GM12878 (cell line): Measurements from ENCODE around the gene GPR158. TPM values are rescaled to one million over a fixed set of nuclear protein-coding genes. Genes with fewer than 3 reads are reported as not detected.

Experiments
- ATAC-seq: fragments of 200-7000 bp; cut with Tn5 transposase; 3 replicates; pipeline ENCODE4 v1.9.1; 2020; ENCODE audit warnings: mild to moderate bottlenecking, moderate library complexity
- BruUV-seq: library from RNA; stranded (reverse); fragments of 400-500 nt; replicated peaks from 2 replicates; lab custom pipeline; 2021; lab: Mats Ljungman, UMichigan
- CTCF ChIA-PET: fragments of 300-600 bp; sonication (Branson Sonifier 250); formaldehyde crosslinking; extraction: SDS; loops from one replicate; lab custom pipeline; 2021; ENCODE audit warnings: inconsistent platforms; lab: Yijun Ruan, JAX
- POLR2A ChIA-PET: fragments of 350-600 bp; formaldehyde crosslinking; extraction: SDS; loops from one replicate; lab custom pipeline; 2021; ENCODE audit warnings: inconsistent platforms; lab: Charles Lee
- RAD21 ChIA-PET: fragments of 300-600 bp; sonication (Branson Sonifier 250); formaldehyde crosslinking; loops from one replicate; lab custom pipeline; 2023; ENCODE audit warnings: antibody characterized with exemption; ENCODE audit not compliant: unreplicated experiment; lab: Charles Lee
- SMC1A ChIA-PET: fragments of 300-600 bp; sonication (Branson Sonifier 250); formaldehyde crosslinking; loops from one replicate; lab custom pipeline; 2023; ENCODE audit not compliant: unreplicated experiment, uncharacterized antibody; lab: Charles Lee
- DNase-seq: peaks from one replicate; pipeline ENCODE4 v3.0.0-alpha.2; 2011; ENCODE audit warnings: low read depth, low spot score
- FAIRE-seq: peaks from 3 replicates; lab custom pipeline; 2011; peaks lifted over from hg19 to GRCh38; lab: Jason Lieb, UNC
- H2AFZ ChIP-seq: 2 replicates; pipeline ENCODE4 v1.6.0; 2011; ENCODE audit warnings: low read depth, low read length, control low read depth; ENCODE audit not compliant: control insufficient read depth
- H3K27ac ChIP-seq: 2 replicates; pipeline ENCODE4 v1.5.1; 2011; ENCODE audit warnings: control low read depth; ENCODE audit not compliant: control insufficient read depth, insufficient read depth
- H3K27me3 ChIP-seq, 2 experiments: replicated peaks in 1 of 2; 2 replicates each; pipeline versions ENCODE4 v1.6.0 to v1.6.1; 2011; ENCODE audit warnings: low read length in 1 of 2; ENCODE audit not compliant: control insufficient read depth in 2 of 2, insufficient read depth in 2 of 2
- H3K36me3 ChIP-seq, 2 experiments: 2 replicates each; pipeline ENCODE4 v1.5.1; 2011; ENCODE audit warnings: low read length in 1 of 2; ENCODE audit not compliant: control insufficient read depth in 2 of 2, insufficient read depth in 2 of 2
- H3K4me1 ChIP-seq: 2 replicates; pipeline ENCODE4 v1.6.1; 2011; ENCODE audit warnings: mild to moderate bottlenecking, low read length, moderate library complexity, mixed read lengths; ENCODE audit not compliant: control insufficient read depth, insufficient read depth
- H3K4me2 ChIP-seq: 2 replicates; pipeline ENCODE4 v1.6.0; 2011; ENCODE audit warnings: control low read depth; ENCODE audit not compliant: control insufficient read depth, insufficient read depth
- H3K4me3 ChIP-seq: fragments of 200-600 bp; sonication (generic); 2 replicates; pipeline ENCODE4 v1.5.1; 2016
- H3K79me2 ChIP-seq: 2 replicates; pipeline ENCODE4 v1.6.0; 2011; ENCODE audit warnings: low read length; ENCODE audit not compliant: control insufficient read depth, insufficient read depth
- H3K9ac ChIP-seq: 2 replicates; pipeline ENCODE4 v1.8.0; 2011; ENCODE audit warnings: low read length, control low read depth, mixed read lengths; ENCODE audit not compliant: control insufficient read depth, insufficient read depth
- H3K9me3 ChIP-seq: replicated peaks from 3 replicates; pipeline ENCODE4 v1.5.1; 2011; ENCODE audit warnings: mild to moderate bottlenecking, low read length; ENCODE audit not compliant: control insufficient read depth, insufficient read depth
- H4K20me1 ChIP-seq: 2 replicates; pipeline ENCODE4 v1.6.0; 2011; ENCODE audit not compliant: control insufficient read depth, insufficient read depth
- BCL3 ChIP-seq: IDR thresholded peaks from 2 replicates; pipeline ENCODE4 v1.6.1; 2011; ENCODE audit warnings: borderline replicate concordance, low read depth, mild to moderate bottlenecking, moderate library complexity, low read length; ENCODE audit not compliant: insufficient read depth, poor library complexity, severe bottlenecking
- CHD2 ChIP-seq: IDR thresholded peaks from 2 replicates; pipeline ENCODE4 v1.6.1; 2011; ENCODE audit warnings: low read depth, low read length, improper control_type of control experiment, borderline replicate concordance
- EED ChIP-seq: sonication (generic); IDR thresholded peaks from 2 replicates; pipeline ENCODE4 v1.6.1; 2016; ENCODE audit warnings: antibody characterized with exemption, low read depth
- LARP7 ChIP-seq: fragments of 450-650 bp; IDR thresholded peaks from 2 replicates; pipeline ENCODE4 v1.6.1; 2017; ENCODE audit warnings: mild to moderate bottlenecking
- RB1 ChIP-seq: fragments of 450-650 bp; formaldehyde crosslinking; IDR thresholded peaks from 2 replicates; pipeline ENCODE4 v1.6.1; 2017; ENCODE audit warnings: mild to moderate bottlenecking, borderline replicate concordance
- RCOR1 ChIP-seq: conservative IDR thresholded peaks from 2 replicates; pipeline ENCODE4 v1.6.1; 2012; ENCODE audit warnings: low read depth, low read length, improper control_type of control experiment
- RELA ChIP-seq: fragments of 450-650 bp; IDR thresholded peaks from 2 replicates; pipeline ENCODE4 v1.8.0; 2014; ENCODE audit warnings: borderline replicate concordance; ENCODE audit not compliant: partially characterized antibody
- SMAD1 ChIP-seq: fragments of 450-650 bp; IDR thresholded peaks from 2 replicates; pipeline ENCODE4 v1.6.1; 2018; ENCODE audit warnings: mild to moderate bottlenecking, low read depth; ENCODE audit not compliant: partially characterized antibody
- STAT3 ChIP-seq: IDR thresholded peaks from 2 replicates; pipeline ENCODE4 v1.6.1; 2011; ENCODE audit warnings: low read depth, low read length, improper control_type of control experiment
- ZNF274 ChIP-seq: IDR thresholded peaks from one replicate; pipeline ENCODE4 v1.8.0; 2011; ENCODE audit not compliant: insufficient read length, insufficient read depth
- WGBS: methylation state at CpG from one replicate; pipeline ENCODE4 v1.1.6; 2016; ENCODE audit warnings: low lambda C conversion rate; ENCODE audit not compliant: insufficient replicate concordance, insufficient coverage; ENCODE audit errors: missing lambda C conversion rate; 5-methylcytosine and 5-hydroxymethylcytosine counted together
- in situ Hi-C: fragments of 300-500 bp; cut with MboI; formaldehyde crosslinking; loops from 9 replicates; pipeline ENCODE4 v1.14.3; 2018; ENCODE audit warnings: mixed read lengths
- intact Hi-C: fragments of 100-400 bp; cut with micrococcal nuclease; formaldehyde crosslinking; loops from one replicate; pipeline ENCODE4 v1.14.2; 2022; ENCODE audit not compliant: unreplicated experiment
- polyA plus RNA-seq, 11 experiments: library from polyadenylated mRNA; depleted of rRNA in 4 of 11; unstranded in 6 of 11; stranded (reverse) in 5 of 11; fragments of >200 nt; fragmentation: Nextera tagmentation in 4 of 11; fragmentation: Illumina TruSeq in 1 of 11; extraction: Ambion mirVana in 4 of 11; extraction: Trizol in 1 of 11; gene quantifications; 1 replicate in 1 of 11; 2 replicates in 10 of 11; pipeline versions ENCODE4 v1.2.1 to v1.2.3, GENCODE V29; 2011 to 2016; ENCODE audit warnings: inconsistent platforms in 2 of 11, missing spikeins in 2 of 11, low read depth in 1 of 11
- total RNA-seq, 4 experiments: library from RNA; depleted of rRNA in 3 of 4; stranded (reverse); fragments of >200 nt in 3 of 4; fragmentation: Illumina TruSeq in 1 of 4; extraction: Trizol in 1 of 4; gene quantifications; 2 replicates each; pipeline versions ENCODE4 v1.2.1 to v1.2.3, GENCODE V29; 2013 to 2021

The GPR158 gene
- total and polyA plus RNA-seq, 10 of the 15 experiments (the other 5 are each of a cell fraction or from before 2014, with no cell fraction given), result not detected

DNA sequence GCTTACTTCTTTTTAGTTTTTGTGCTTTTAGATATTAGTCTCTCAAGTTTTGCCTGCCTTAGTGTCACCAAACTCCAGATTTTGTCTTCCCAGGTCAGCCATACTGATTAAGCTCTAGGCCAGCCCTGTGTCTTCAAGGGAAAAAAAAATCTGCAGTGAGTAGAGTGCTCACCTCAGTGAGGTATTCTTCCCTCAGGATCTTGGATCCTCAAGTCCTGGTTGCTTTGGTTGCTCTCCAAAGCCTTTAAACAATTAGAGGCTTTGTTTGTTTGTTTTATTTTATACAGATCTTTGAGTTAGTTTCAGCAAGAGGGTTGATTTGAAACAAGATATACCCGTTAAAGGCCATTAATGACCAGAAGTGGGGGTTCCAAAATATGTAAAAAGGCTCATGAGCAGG is 165.2 kb downstream of the GPR158 start (continued):
- no peak for TF ChIP-seq SMAD1
- no peak for TF ChIP-seq RB1
- TF ChIP-seq, all 136 proteins: peak for 0

DNA sequence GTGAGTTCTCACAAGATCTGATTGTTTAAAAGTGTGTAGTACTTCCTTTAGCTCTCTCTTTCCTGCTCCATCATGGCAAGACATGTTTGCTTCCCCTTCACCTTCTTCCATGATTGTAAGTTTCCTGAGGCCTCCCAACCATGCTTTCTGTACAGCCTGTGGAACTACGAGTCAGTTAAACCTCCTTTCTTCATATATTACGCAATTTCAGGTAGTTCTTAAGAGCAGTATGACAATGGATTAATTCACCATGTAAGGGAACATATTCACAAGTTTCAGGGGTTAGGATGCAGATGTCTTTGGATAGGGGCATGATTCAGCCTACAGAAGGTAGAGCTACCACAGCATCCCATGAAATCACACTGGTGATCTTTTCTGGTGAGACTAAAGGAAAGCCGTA is 174.7 kb downstream of the GPR158 start:
- no TSS peak for BruUV-seq
- POLR2A ChIA-PET, result no interaction called here

More for the DNA sequence above, 174.7 kb downstream of the GPR158 start:
- no peak overlapping the region for H3K4me3 ChIP-seq
- intact Hi-C loops, result no loop called here
- no peak overlapping the region for H3K4me2 ChIP-seq
- no peaks in the 10 kb centered on the region for H3K9me3 ChIP-seq
- ChIA-PET CTCF (no interaction called here), RAD21 (no interaction called here), SMC1A (no interaction called here)
- DNase-seq, result no peak
- no peaks in the 10 kb centered on the region for H3K27me3 ChIP-seq
- no peak for TF ChIP-seq CHD2
- TF ChIP-seq BCL3, result no peak
- TF ChIP-seq LARP7, result no peak
- no peak for TF ChIP-seq RELA
- TF ChIP-seq EED, result no peak
- TF ChIP-seq RCOR1, result no peak
- TF ChIP-seq STAT3, result no peak
- TF ChIP-seq ZNF274, result no peak
- H3K4me1 ChIP-seq, result no peaks in the 10 kb centered on the region
- H3K79me2 ChIP-seq, result no peaks in the 10 kb centered on the region
- H4K20me1 ChIP-seq, result no peaks in the 10 kb centered on the region
- in situ Hi-C loops, result no loop called here
- H3K27ac ChIP-seq, result no peak overlapping the region
- H2AFZ ChIP-seq, result no peak overlapping the region
- no peak for ATAC-seq
- no peak for FAIRE-seq
- no peaks in the 10 kb centered on the region for H3K36me3 ChIP-seq
- no peak overlapping the region for H3K9ac ChIP-seq
- 15% methylated on average over 3 of the region's 3 CpGs for WGBS
